ENCODE results near the gene CCDC12.

DNA sequence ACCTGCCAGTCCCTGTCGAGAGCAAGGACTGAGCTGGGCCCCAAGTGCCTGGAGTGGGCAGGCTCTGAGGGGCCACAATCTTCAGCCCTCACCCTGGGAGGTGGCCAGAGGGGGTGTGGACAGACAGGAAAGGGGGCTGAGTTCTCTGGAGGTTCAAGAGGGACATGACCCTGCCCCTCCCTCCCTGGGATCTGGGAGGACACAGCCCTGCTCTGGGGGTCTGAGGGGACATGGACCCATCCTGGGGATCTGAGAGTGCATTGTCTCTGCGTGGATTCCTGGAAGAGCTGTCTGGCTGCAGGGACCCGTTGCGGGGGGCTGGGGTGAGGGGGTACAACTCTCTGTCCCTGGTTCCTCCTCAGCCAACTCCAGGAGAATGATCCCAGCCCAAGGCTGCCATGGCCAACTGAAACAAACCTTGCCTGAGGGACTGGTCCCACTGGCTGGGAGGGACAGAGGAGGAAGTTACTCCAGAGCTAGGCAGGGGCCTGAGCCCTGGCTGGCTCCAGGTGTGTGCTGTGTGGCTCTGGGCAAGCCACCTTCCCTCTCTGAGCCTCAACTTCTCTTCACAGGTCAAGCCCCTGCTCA is 70.0 kb downstream of the CCDC12 start:
- TF ChIP-seq, protein P1, sequence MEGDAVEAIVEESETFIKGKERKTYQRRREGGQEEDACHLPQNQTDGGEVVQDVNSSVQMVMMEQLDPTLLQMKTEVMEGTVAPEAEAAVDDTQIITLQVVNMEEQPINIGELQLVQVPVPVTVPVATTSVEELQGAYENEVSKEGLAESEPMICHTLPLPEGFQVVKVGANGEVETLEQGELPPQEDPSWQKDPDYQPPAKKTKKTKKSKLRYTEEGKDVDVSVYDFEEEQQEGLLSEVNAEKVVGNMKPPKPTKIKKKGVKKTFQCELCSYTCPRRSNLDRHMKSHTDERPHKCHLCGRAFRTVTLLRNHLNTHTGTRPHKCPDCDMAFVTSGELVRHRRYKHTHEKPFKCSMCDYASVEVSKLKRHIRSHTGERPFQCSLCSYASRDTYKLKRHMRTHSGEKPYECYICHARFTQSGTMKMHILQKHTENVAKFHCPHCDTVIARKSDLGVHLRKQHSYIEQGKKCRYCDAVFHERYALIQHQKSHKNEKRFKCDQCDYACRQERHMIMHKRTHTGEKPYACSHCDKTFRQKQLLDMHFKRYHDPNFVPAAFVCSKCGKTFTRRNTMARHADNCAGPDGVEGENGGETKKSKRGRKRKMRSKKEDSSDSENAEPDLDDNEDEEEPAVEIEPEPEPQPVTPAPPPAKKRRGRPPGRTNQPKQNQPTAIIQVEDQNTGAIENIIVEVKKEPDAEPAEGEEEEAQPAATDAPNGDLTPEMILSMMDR (conservative IDR thresholded peaks at IDR 0.05; ENCODE audit: low read depth, low read length): no peak
- no peak for TF ChIP-seq EZH2 (IDR thresholded peaks at IDR 0.05; ENCODE audit: low read length, unreplicated experiment)
